ENCODE measurements around the gene LCA5L.

Gene LCA5L

DNA sequence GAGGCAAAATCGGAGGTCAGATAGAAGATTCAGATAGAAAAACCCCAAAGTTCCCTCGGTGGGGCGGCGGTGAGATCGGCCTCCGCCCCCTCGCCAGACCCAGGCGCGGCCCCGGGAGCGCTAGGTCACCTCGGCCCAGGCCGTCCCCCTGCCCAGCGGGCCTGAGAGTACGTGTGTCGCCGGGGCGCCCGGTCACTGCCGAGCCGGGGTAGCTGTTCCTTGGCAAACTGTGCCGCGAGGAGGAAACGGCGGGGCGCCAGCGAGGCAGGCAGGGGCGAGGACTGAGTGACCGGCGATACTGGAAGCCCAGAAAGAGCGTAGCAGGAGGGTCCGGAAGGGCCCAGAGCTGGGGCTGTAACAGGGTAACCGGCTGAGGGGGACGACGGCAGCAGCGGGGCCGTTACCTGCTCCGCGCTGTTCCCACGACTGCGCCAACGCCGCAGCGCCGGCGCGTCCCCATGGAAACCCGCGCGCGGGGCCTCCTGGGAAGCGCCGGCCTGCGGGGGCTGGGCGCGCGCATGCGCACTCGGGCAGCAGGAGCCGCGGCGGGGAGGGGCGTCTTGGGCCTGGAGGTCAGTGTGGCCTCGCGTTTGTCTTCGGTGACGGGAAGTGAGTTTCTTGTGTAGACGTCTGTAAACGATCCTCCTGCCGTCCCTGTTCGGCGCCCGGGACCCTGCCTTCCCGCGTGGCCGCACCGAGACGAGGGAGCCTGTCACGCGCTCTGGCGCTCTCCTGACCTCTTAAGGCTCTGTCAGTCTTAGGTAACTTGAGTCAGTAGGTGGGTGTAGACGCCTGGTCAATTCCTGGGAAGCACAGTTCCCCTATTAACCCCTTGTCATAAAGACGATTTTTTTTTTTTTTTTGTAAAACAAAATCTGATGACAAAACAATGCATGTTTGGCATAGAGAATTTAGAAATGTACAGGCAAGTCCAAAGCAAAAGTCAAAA is at the start of gene LCA5L:
Gene LCA5L (minus strand): TSS at position 458 of the 949 bp plus-strand sequence. CDS start 17,285 bp downstream, outside the sequence.
- peak; percentile 97 for DNase-seq

DNA sequence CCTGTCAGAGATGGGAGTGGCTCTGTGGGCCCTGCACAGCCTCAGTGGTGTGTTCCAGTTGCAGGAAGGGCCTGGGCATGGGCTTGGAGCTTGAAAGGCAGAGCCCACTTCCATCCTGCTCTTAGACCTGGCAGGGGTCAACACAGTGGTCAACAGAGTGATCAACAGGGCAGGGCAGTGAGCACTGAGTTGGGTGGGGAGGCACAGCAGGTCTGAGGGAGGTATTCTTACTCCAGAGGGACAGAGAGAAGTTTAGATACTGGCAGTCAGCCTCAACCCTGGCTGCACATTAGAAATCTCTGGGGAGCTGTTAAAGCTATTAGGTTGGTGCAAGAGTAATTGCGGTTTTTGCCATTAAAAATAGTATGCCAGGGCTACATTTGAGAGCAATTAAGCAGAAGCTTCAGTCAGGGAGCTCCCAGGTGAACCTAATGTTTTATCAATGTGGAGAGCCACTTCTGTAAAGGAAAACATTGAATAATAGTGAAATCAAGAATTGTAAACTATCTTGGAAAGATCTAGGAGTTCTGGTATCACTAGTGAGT is 43.9 kb upstream of the LCA5L start:
- no peak for DNase-seq

DNA sequence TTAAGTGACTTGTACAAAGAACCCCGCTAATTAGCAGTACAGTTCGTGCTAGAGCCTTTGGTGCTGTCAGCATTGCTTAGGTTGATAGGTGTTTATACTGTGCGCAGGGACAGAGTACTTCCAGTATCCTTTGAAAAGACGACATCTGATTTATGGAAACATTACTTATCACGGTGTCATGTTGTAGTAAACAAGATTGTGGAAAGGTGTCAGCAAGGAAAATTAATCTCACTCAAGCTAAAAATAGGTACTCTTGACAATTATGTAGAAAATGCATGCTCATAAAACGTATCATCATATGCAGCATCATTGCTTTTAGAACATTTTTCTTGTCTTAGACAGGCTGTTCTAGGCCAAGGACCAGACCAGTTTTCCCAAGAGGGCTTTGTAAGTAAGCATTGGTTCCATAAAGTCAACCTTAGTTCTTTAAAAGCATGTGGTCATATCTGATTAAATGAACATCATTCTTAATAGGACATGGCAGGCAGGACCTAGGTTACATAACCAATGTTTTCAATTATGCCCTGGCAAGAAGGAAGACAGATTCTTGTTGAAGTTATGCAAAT is 39.2 kb upstream of the LCA5L start:
- peak; percentile 91 for DNase-seq

DNA sequence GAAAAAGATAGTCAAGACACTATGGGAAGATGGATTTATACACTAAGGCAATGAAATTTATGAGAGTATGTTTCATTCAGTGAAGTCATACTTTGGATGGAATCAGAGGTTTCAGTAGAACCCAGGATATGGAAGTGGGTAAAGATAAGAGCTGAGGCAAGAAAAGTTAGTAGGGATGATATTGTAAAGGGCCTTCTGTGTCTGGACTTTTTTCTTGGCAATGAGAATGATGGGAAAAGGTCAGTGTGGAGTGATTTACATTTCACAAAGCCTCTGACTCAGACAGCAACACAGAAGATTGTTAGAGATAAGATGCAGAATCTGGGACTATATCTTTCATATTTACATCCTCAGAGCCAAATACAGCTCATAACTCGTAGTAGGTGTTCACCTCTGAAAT is 38.3 kb upstream of the LCA5L start:
- DNase-seq = peak; percentile 2

DNA sequence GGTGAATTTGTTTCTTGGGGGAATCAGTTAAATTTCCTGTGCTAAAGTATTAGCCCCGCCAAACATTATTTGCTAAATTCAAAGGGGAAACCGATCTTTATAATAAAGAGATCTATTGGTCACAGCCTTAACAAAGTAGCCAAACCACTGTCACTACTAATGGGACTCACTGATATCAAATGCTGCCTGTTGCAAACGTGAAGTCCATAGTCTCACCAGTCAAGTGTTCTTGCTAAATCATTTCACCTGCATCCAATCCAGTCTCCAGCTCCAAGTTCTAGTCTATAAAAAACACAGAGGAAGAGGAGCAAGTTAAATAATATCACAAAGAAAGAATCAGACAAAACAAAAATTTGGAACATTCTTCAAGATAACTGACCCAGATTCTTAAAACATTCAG is 36.3 kb upstream of the LCA5L start:
- no peak for DNase-seq

DNA sequence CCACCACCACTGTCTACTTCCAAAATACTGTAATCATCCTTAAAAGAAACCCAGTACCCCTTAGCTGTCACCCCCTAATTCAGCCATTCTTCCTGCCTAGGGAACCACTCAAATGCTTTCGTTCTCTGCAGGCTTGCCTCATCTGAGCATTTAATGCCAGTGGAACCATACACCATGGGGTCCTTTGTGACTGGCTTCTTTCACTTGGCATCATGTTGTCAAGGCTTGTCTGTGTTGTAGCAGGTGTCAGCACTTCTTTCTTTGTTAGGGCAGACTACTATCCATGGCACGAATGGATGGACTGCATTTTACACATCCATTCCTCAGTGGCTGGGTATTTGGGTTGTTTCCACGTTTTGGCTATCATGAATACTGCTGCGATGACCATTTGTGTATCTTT is 34.7 kb upstream of the LCA5L start:
- no peak for DNase-seq

DNA sequence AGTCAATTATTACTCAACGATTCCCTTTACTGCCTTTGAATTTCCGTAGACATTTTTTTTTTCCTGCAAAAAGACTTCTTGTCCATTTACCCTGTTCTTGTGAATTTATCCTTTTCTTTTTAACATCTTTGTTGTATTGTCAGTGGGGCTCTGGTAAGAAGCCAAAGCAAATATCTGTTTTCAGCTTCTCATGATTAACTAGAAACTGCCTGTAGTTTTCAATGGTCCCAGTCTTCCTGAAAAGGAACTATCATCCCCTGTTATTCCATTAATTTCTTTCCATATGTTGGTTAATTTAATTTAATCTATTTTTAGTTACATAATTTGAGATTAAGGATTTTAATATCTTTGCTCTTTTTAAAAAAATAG is 34.2 kb upstream of the LCA5L start:
- DNase-seq = no peak

DNA sequence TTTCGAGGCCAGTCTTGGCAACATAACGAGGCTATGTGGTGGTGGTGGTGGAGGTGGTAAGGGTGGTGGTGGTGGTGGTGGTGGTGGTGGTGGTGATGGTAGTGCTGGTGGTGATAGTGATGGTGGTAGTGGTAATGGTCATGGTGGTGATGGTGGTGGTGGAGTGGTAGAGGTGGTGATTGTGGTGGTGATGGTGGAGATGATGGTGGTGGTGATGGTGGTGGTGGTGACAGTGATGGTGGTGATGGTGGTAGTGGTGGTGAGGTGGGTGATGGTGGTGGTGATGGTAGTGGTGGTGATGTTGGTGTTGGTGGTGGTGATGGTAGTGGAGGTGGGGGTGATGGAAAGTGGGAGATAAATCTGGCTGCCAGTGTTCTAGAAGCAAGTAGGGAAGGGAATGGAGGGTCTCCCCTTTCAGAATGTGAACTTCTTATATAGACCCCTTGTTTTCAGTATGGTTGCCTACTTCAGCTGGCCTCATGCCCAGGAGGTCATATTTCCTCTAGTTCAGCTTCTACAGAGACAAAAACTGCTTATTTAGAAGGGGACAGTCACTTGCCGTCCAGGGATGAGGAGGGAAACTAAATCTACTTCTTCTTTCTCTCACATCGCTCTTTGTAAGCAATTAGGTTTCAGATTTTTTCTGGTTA is 33.7 kb upstream of the LCA5L start:
- DNase-seq = no peak

DNA sequence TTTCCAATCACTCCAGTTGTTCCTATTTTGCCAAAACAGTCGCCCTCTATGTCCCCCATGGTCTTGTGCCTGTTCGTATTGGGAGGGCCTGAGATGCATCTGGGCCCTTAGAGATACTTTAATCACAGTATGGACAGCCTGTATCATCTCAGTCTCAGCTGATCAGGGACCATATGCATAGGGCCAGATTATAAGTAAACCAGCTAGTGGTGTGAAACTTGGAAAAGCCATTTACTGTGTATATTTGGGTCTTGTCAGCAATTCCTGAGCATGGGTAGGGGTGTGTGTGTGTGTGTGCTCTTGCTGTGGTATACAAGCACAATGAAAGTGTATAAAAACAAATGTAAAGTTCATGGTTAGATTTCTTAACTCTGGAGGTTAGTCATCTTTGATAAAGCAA is 29.0 kb upstream of the LCA5L start:
- no peak for DNase-seq

DNA sequence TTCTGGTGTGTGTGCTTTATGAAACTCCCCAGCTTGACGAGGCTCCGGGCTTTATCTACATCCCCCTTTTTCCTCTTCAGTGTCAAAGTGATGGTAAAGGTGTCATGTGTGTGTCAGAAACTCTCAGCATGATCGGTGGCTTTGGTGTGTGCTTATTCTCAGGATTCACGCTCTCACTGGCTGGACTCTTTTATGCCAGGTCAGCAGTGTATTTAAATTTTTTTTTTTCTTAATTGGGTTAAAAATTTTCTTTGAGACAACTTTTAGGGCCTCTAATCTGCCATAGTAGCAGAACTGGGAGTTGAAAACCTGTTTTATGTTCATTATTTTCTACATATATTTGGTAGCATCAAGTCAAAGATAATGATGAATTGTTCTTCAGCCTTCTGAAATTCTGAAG is 27.2 kb upstream of the LCA5L start:
- DNase-seq = no peak

DNA sequence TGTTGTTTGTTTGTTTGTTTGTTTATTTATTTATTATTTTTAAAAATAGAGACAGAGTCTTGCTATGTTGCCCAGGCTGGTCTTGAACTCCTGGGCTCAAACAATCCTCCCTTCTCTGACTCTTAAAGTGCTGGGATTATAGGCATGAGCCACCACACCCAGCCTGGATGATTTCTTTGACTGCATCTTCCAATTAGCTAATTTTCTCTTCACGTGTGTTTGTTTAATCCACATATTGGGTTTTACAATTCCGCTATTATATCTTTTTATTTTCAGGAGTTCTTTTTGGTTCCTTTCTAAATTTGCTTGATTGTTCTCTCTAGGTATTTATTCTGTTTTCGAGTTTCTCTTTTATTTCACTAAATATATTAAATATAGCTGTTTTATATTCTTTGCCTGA is 26.0 kb upstream of the LCA5L start:
- no peak for DNase-seq

DNA sequence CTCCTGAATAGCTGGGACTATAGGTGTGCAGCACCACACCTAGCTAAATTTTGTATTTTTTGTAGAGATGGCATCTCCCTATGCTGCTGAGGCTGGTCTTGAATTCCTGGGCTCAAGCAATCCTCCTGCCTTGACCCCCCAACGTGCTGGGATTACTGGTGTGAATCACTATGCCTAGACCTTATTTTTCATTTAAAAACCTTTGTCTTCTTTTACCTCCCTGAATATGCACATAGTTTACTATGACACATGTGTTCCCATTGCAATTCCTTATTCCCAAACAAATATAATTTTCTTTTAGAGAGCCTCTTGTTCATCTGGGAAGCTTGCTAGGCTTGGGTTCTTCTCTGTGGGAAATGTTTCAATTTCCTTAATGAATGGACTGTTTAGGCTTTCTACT is 23.0 kb upstream of the LCA5L start:
- no peak for DNase-seq

DNA sequence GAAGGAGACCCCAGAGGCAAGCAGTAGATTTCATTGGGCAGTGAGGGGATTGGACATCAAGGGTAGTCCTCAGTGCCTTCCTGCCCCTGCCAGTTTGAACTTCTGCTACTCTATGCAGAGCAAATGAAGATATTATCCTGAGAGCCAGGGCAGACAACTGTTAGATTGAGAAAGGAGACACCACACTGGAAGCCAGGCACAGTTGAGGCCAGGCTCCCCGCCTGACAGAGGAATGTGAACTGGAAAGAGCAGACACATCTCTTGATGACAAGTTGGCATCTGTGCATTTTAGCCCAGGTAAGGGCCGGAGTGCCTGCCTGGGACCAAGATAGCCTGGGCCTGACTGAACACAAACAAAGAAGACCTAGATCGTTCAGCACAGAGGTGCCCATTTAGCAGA is 22.2 kb upstream of the LCA5L start:
- no peak for DNase-seq

DNA sequence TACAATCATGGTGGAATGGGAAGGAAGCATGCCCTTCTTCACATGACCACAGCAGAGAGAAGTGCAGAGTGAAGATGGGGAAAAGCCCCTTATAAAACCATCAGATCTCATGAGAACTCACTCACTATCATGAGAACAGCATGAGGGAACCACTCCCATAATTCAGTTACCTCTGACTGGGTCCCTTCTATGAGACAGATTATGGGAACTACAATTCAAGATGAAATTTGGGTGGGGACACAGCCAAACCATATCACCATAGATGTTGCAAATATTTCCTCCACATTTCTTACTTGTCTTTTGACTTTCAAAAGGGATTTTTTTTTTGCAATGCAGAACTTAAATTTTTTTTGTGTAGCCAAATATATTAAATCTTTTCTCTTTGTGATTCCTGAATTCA is 21.0 kb upstream of the LCA5L start:
- DNase-seq = no peak

DNA sequence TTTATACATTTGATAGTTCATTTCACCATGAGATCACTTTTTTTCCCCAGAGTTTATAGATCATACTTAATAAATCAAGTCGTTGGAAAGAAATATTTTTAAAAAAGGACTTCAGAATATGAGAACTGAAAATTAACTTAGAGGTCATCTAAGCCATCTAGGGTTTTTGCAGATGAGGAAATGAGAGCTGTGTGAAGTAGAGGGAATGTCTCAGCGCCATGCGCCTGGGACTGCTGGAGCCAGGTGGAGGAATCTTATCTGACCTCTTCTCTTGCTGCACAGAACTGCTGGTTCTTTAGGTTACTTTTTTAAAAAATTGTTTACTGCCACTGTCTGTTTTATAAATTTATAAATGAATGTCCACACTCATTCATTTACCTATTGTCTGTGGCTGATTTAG is 17.7 kb upstream of the LCA5L start:
- DNase-seq = no peak

DNA sequence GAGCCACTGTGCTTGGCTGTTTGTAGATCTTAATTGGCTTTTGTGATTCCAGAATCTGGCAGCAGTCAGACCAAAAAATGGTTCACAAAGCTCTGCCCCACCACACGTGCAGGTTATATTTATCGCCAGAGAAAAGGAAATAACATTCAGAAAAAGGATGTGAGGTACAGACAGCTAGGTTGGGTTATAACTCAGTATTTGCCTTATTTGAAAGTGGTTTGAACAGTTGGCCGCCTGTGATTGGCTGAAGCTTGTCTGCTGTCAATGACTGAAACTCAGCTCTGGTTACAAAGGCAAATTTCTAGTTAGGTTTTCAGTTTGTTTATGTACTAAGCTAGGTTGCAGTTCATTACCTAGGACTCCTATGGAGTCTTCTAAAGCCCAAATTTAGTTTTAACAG is 15.8 kb upstream of the LCA5L start:
- no peak for DNase-seq

DNA sequence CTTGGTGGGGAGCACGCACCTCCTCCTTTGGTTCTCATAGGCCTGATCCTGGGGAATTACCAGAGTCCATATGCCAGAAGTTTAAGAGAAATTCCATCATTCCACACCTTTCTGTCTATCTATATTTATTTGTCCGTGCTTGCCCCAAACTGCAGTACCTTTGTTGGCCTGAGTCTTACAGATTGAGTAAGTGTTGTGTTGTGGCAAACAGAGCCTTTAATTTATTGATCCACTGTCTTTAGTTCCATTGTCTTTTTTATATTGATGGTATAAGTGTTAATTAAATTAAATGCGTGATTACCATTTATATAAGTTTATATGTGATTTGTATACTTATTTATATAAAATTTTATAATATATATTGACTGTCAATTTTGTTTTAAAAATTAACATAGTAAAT is 11.1 kb upstream of the LCA5L start:
- no peak for DNase-seq

DNA sequence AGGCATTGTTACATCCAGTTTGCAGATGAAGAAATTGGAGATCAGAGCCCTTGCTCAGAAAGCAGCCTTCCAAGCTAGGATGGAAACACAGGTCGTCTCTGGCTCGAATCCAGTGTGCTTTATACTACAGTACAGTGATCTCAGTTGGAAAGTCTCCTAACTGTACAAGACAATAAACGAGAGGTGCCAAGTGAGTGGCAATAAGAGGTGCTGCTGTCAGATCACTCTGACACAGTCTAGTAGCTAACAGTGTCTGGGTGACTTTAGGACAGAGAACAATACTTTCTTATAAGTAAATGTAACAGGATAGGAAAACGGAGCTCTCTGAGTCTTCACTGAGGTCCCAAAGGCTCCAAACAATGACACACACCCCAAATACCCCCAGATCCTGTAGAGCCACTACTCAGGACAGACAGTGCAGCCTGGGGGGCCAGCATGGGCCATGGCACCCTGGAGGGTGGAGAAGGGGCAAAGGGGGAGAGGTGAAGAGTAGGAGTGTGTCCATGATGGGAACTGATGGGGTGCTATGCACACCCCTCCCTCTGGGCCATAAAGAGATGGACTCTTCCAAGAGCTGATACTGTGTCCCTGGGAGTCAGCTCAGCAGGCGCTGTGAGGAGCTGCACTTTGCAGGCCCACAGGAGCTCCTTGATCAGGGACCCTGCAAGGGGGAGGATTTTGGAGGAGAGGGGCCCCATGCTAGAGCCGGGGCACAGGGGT is 9.5 kb upstream of the LCA5L start:
- no peak for DNase-seq

DNA sequence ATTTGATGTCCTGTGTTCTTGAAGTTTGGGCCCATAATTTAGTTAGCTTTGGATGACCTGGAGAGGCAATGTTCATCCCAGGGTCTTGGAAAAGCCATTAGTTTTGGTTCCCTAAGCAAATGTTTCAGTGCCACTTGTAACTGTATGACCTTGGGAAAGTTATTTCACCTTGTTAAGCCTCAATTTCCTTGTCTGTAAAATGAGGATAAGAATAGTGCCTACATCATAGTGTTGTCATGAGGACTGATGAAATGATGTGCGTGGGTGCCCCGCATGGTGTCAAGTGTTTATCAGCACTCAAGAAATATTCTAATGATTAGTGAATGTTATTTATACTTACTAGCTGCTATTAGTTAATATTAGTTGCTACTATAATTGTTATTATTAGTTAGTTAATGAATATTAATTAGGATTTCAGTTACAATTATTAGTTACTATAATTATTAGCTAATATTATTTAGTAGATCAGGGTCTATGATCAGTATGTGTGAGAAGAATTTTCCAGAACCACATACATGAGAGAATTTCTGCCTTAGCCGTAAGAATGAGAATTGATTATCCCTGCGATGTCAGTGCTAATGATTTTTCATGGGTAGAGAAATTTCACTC is 8.1 kb upstream of the LCA5L start:
- DNase-seq = no peak

DNA sequence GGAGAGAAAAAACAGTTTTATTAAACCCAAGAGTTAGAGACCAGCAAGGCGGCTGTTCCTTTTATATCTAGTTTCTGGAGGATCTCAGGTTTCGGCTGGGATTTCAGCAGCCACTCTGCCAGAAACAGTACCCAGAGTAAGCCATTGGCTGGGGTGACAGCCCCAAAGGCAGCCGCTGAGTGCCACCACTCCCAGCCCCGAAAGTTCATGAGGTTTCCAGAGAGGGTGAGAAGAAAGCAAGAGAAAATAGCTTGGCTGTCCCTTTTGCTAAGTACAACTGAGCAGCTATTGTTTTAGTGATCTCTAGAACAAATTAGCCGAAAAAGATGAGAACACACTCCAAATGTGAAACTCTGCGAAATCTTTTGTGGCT is 7.4 kb upstream of the LCA5L start:
- DNase-seq = peak; percentile 26

DNA sequence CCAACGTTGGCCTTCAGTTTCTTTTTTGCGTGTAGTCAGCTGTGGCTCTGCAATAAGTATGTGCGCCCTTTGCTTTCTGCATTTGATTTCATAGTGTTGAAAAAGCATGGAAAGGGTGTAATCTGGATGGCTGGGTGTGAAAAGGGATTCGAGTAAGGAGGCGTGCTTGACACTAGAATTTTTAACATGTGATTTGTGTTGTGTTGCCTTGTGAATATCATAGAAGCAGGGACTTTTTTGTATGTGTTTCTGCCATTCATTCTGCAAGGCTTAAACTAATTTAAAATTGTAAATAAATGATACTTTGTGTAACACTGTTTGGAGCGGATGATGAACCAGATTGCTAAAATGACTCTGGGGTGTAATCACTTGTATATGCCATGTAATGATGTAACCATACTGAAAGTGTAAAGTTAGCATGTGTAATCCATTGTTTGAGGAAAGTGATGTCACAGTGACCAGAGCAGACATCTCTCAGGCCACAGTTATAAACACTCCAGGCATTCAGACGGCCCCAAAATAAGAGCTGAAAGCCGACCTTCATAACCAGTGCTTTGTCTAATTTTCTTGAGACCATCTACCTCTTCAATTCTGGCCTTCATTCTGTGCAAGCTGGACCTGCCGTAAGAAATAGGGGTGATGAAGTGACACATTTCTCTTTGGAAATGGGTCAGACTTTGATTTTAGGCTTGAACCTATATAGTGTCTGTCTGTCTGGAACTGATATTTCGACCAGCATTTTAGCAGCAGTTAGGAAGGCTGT is 6.8 kb upstream of the LCA5L start:
- peak; percentile 28 for DNase-seq
